ENCODE measurements around the gene THSD7A. TPM values are rescaled to one million over a fixed set of nuclear protein-coding genes. Genes with fewer than 3 reads are reported as not detected.

The THSD7A gene
- total RNA-seq, 4 donors from 2014 or later: 11.4 to 24.7 (median 15.2) TPM

- H3K36me3 ChIP-seq: no peaks in the 10 kb centered on the region
- no peaks in the 10 kb centered on the region for H3K9me3 ChIP-seq
- DNase-seq (ENCODE audit: low spot score in 2 of 2): no peak
- WGBS, 2 donors: 71 to 76% methylated on average over 2 of the region's 2 CpGs
- peak in 4 of 5 experiments; percentile 8 to 32 (median 17) for TF ChIP-seq CTCF (IDR thresholded peaks at IDR 0.05)
- no peak for TF ChIP-seq EP300 (IDR thresholded peaks at IDR 0.05)
- TF ChIP-seq POLR2A (IDR thresholded peaks at IDR 0.05): no peak
- no peaks in the 10 kb centered on the region for H3K27me3 ChIP-seq
- no peak overlapping the region for H3K4me3 ChIP-seq
- no peak overlapping the region for H3K27ac ChIP-seq
- no peaks in the 10 kb centered on the region for H3K4me1 ChIP-seq
Measured at GRCh38 chr7:11373546-11374142, 458.4 kb downstream of the THSD7A start.

GRCh38 chr7:11369696-11370095, 462.3 kb downstream of the THSD7A start:
- Histone ChIP-seq H3K9me3 (no peaks in the 10 kb centered on the region), H3K4me1 (no peaks in the 10 kb centered on the region), H3K27ac (no peak overlapping the region), H3K36me3 (no peaks in the 10 kb centered on the region), H3K27me3 (no peaks in the 10 kb centered on the region), H3K4me3 (no peak overlapping the region)
- DNase-seq (ENCODE audit: low spot score in 2 of 2): no peak
- no peak for TF ChIP-seq CTCF (IDR thresholded peaks at IDR 0.05)
- no peak for TF ChIP-seq POLR2A (IDR thresholded peaks at IDR 0.05)
- TF ChIP-seq EP300 (IDR thresholded peaks at IDR 0.05): no peak
- WGBS, 2 donors: 96% methylated on average over 1 of the region's 1 CpG

- Histone ChIP-seq H3K27ac (no peak overlapping the region), H3K27me3 (no peaks in the 10 kb centered on the region), H3K4me1 (no peaks in the 10 kb centered on the region), H3K36me3 (no peaks in the 10 kb centered on the region), H3K4me3 (no peak overlapping the region), H3K9me3 (no peaks in the 10 kb centered on the region)
- 93 to 94% methylated on average over 4 of the region's 4 CpGs for WGBS, 2 donors
- TF ChIP-seq POLR2A (IDR thresholded peaks at IDR 0.05): no peak
- TF ChIP-seq EP300 (IDR thresholded peaks at IDR 0.05): no peak
- no peak for TF ChIP-seq CTCF (IDR thresholded peaks at IDR 0.05)
- no peak for DNase-seq (ENCODE audit: low spot score in 2 of 2)
Measured at GRCh38 chr7:11366118-11366517, 465.9 kb downstream of the THSD7A start.

GRCh38 chr7:11358637-11359036, 473.4 kb downstream of the THSD7A start:
- no peaks in the 10 kb centered on the region for H3K36me3 ChIP-seq
- H3K4me1 ChIP-seq: no peaks in the 10 kb centered on the region
- no peak for DNase-seq (ENCODE audit: low spot score in 2 of 2)
- TF ChIP-seq CTCF (IDR thresholded peaks at IDR 0.05) (no peak), POLR2A (IDR thresholded peaks at IDR 0.05) (no peak), EP300 (IDR thresholded peaks at IDR 0.05) (no peak)
- no peaks in the 10 kb centered on the region for H3K27me3 ChIP-seq
- no peak overlapping the region for H3K27ac ChIP-seq
- peaks cover 0 to 14% (median 2%) of the 10 kb centered on the region in 4 donors for H3K9me3 ChIP-seq
- no peak overlapping the region for H3K4me3 ChIP-seq
- 96 to 100% methylated on average over 1 of the region's 1 CpG for WGBS, 2 donors

- WGBS, 2 donors: 54 to 57% methylated on average over 5 of the region's 5 CpGs
- no peak overlapping the region for H3K4me3 ChIP-seq
Measured at GRCh38 chr7:11355399-11356005, 476.5 kb downstream of the THSD7A start.

More at GRCh38 chr7:11355399-11356005, 476.5 kb downstream of the THSD7A start:
- H3K27me3 ChIP-seq: no peaks in the 10 kb centered on the region
- H3K36me3 ChIP-seq: no peaks in the 10 kb centered on the region
- no peak for TF ChIP-seq EP300 (IDR thresholded peaks at IDR 0.05)
- H3K4me1 ChIP-seq: no peaks in the 10 kb centered on the region
- H3K27ac ChIP-seq: no peak overlapping the region
- peaks cover 0 to 14% (median 2%) of the 10 kb centered on the region in 4 donors for H3K9me3 ChIP-seq
- no peak for DNase-seq (ENCODE audit: low spot score in 2 of 2)

Data from tibial nerve (tissue), 4 donors.